ENCODE results near the gene KLHDC9.

- TF ChIP-seq POLR2A (IDR thresholded peaks at IDR 0.05; ENCODE audit: low read length) (no peak), GATA1 (IDR thresholded peaks at IDR 0.05; ENCODE audit: low read depth, low read length) (no peak)
Measured at GRCh38 chr1:161094481-161094880, 3.7 kb upstream of the KLHDC9 start.
